Hepatocyte (in vitro differentiated cells): ENCODE measurements around the gene CRKL. TPM values are rescaled to one million over a fixed set of nuclear protein-coding genes. Genes with fewer than 3 reads are reported as not detected.

Source experiments
- DNase-seq: peaks from one replicate; pipeline ENCODE4 v3.0.0-alpha.2; 2016; ENCODE audit warnings: low spot score
- H2AFZ ChIP-seq: fragments of 200-600 bp; sonication (generic); 2 replicates; pipeline ENCODE4 v1.6.0; 2016; ENCODE audit warnings: antibody characterized with exemption, mild to moderate bottlenecking
- H3K27ac ChIP-seq: fragments of 200-600 bp; sonication (generic); 2 replicates; pipeline ENCODE4 v1.5.1; 2016; ENCODE audit warnings: mild to moderate bottlenecking
- H3K27me3 ChIP-seq: fragments of 200-600 bp; sonication (generic); 2 replicates; pipeline ENCODE4 v1.6.1; 2016
- H3K36me3 ChIP-seq: fragments of 200-600 bp; sonication (generic); replicated peaks from 2 replicates; pipeline ENCODE4 v1.5.1; 2016; ENCODE audit warnings: low read depth; ENCODE audit not compliant: insufficient read depth
- H3K4me1 ChIP-seq: fragments of 200-600 bp; sonication (generic); 2 replicates; pipeline ENCODE4 v1.5.1; 2016; ENCODE audit warnings: mild to moderate bottlenecking, moderate library complexity; ENCODE audit not compliant: insufficient read depth
- H3K4me2 ChIP-seq: fragments of 200-600 bp; sonication (generic); 2 replicates; pipeline ENCODE4 v1.6.0; 2016
- H3K4me3 ChIP-seq: fragments of 200-600 bp; sonication (generic); 2 replicates; pipeline ENCODE4 v1.5.1; 2016; ENCODE audit warnings: mild to moderate bottlenecking
- H3K79me2 ChIP-seq: fragments of 200-600 bp; sonication (generic); 2 replicates; pipeline ENCODE4 v1.6.0; 2017; ENCODE audit warnings: mild to moderate bottlenecking
- H3K9me2 ChIP-seq: fragments of 200-600 bp; sonication (generic); replicated peaks from 2 replicates; pipeline ENCODE4 v1.6.0; 2017; ENCODE audit warnings: mild to moderate bottlenecking; ENCODE audit not compliant: insufficient read depth
- H3K9me3 ChIP-seq: fragments of 200-600 bp; sonication (generic); 2 replicates; pipeline ENCODE4 v1.5.1; 2016; ENCODE audit warnings: low read depth, mild to moderate bottlenecking
- H4K20me1 ChIP-seq: fragments of 200-600 bp; sonication (generic); 2 replicates; pipeline ENCODE4 v1.6.0; 2016; ENCODE audit warnings: mild to moderate bottlenecking; ENCODE audit not compliant: insufficient read depth, poor library complexity, severe bottlenecking
- CTCF ChIP-seq: fragments of 200-600 bp; sonication (generic); IDR thresholded peaks from 2 replicates; pipeline ENCODE4 v1.5.1; 2016; ENCODE audit warnings: antibody characterized with exemption, mild to moderate bottlenecking; ENCODE audit not compliant: poor library complexity
- EZH2 ChIP-seq: fragments of 200-600 bp; sonication (generic); IDR thresholded peaks from 2 replicates; pipeline ENCODE4 v1.6.1; 2016; ENCODE audit warnings: antibody characterized with exemption, mild to moderate bottlenecking, borderline replicate concordance
- EZH2phosphoT487 ChIP-seq: fragments of 200-600 bp; sonication (generic); IDR thresholded peaks from one replicate; pipeline ENCODE4 v1.6.1; 2018; ENCODE audit warnings: antibody characterized with exemption, mild to moderate bottlenecking, low read depth, moderate library complexity; ENCODE audit not compliant: unreplicated experiment, severe bottlenecking
- WGBS: methylation state at CpG from one replicate; pipeline ENCODE4 v1.1.6; 2016; ENCODE audit warnings: low lambda C conversion rate; ENCODE audit errors: missing lambda C conversion rate; 5-methylcytosine and 5-hydroxymethylcytosine counted together
- polyA plus RNA-seq: library from polyadenylated mRNA; unstranded; fragments of >200 nt; fragmentation: Nextera tagmentation; extraction: Ambion mirVana; gene quantifications from 2 replicates; pipeline ENCODE4 v1.2.1, GENCODE V29; 2016
- total RNA-seq: library from RNA; depleted of rRNA; stranded (reverse); fragments of >200 nt; gene quantifications from 2 replicates; pipeline ENCODE4 v1.2.3, GENCODE V29; 2014

The CRKL gene
- total and polyA plus RNA-seq, 2 experiments from 2014 or later, result 31.8 to 49.2 TPM

- H3K27me3 ChIP-seq, result no peaks in the 10 kb centered on the region
- no peak overlapping the region for H3K27ac ChIP-seq
- no peak for DNase-seq
- no peaks in the 10 kb centered on the region for H3K36me3 ChIP-seq
- H3K9me3 ChIP-seq, result no peaks in the 10 kb centered on the region
- 96% methylated on average over 10 of the region's 10 CpGs for WGBS
- H3K79me2 ChIP-seq, result peaks cover 5% of the 10 kb centered on the region
- no peaks in the 10 kb centered on the region for H3K9me2 ChIP-seq
- TF ChIP-seq EZH2phosphoT487 (no peak), CTCF (no peak), EZH2 (no peak)
- H4K20me1 ChIP-seq, result no peaks in the 10 kb centered on the region
- H2AFZ ChIP-seq, result no peak overlapping the region
- no peak overlapping the region for H3K4me3 ChIP-seq
- no peak overlapping the region for H3K4me2 ChIP-seq
- H3K4me1 ChIP-seq, result no peaks in the 10 kb centered on the region
These were observed 77.7 kb downstream of the CRKL start for GRCh38 chr22:20994902-20995241.

- TF ChIP-seq EZH2phosphoT487 (no peak), EZH2 (no peak), CTCF (no peak)
- Histone ChIP-seq H2AFZ (no peak overlapping the region), H4K20me1 (no peaks in the 10 kb centered on the region), H3K4me2 (no peak overlapping the region), H3K27ac (no peak overlapping the region), H3K27me3 (no peaks in the 10 kb centered on the region), H3K4me1 (peaks cover 2% of the 10 kb centered on the region), H3K9me2 (no peaks in the 10 kb centered on the region), H3K9me3 (no peaks in the 10 kb centered on the region), H3K36me3 (no peaks in the 10 kb centered on the region), H3K4me3 (no peak overlapping the region), H3K79me2 (peaks cover 11% of the 10 kb centered on the region)
- WGBS, result 96% methylated on average over 18 of the region's 23 CpGs
- no peak for DNase-seq
These were observed 78.3 kb downstream of the CRKL start for GRCh38 chr22:20995329-20996030.

DNA sequence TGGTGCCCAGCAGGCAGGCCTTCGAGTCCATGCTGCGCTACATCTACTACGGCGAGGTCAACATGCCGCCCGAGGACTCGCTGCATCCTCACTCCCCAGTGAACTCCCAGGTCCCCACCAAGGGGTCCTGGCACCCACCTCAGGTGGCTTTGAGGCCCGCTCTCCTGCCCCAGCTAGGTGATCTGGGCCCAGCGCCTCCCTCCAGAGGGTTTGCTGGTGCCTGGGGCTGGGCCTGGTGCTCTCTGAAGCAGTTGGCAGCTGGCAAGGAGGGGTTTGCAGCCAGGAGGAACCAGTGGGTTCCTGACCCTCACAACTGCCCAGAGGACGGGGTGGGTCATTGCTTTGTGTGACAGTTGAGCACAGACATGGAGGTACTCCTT is 78.8 kb downstream of the CRKL start:
- no peaks in the 10 kb centered on the region for H3K27me3 ChIP-seq
- peaks cover 7% of the 10 kb centered on the region for H3K4me1 ChIP-seq
- no peaks in the 10 kb centered on the region for H4K20me1 ChIP-seq
- no peaks in the 10 kb centered on the region for H3K36me3 ChIP-seq
- H3K27ac ChIP-seq, result no peak overlapping the region
- no peak overlapping the region for H3K4me2 ChIP-seq
- TF ChIP-seq EZH2phosphoT487 (no peak), CTCF (no peak), EZH2 (no peak)
- H2AFZ ChIP-seq, result no peak overlapping the region
- peaks cover 16% of the 10 kb centered on the region for H3K79me2 ChIP-seq
- H3K9me2 ChIP-seq, result no peaks in the 10 kb centered on the region
- no peak overlapping the region for H3K4me3 ChIP-seq
- DNase-seq, result no peak
- no peaks in the 10 kb centered on the region for H3K9me3 ChIP-seq
- WGBS, result 96% methylated on average over 10 of the region's 10 CpGs
